SU-DHL-6 (cell line): ENCODE data around the gene SAMSN1.

Experiments used
- H2AFZ ChIP-seq: fragments of 200-600 bp; sonication (generic); 2 replicates; pipeline ENCODE4 v1.6.1; 2014; ENCODE audit warnings: low read depth, mild to moderate bottlenecking, moderate library complexity, mixed read lengths, antibody characterized with exemption, low read length; ENCODE audit not compliant: severe bottlenecking
- H3F3A ChIP-seq: fragments of 200-600 bp; shearing (Covaris generic); 2 replicates; pipeline ENCODE4 v1.6.0; 2016; ENCODE audit warnings: antibody characterized with exemption, mild to moderate bottlenecking; ENCODE audit not compliant: insufficient read depth
- H3K27ac ChIP-seq: fragments of 200-600 bp; sonication (generic); 2 replicates; pipeline ENCODE4 v1.5.1; 2016; ENCODE audit warnings: low read depth, mild to moderate bottlenecking, low read length, moderate library complexity, mixed read lengths
- H3K27me3 ChIP-seq: fragments of 200-600 bp; sonication (generic), shearing (Covaris generic); 2 replicates; pipeline ENCODE4 v1.6.0; 2014; ENCODE audit warnings: mild to moderate bottlenecking, low read length
- H3K36me3 ChIP-seq: fragments of 200-600 bp; sonication (generic); 2 replicates; pipeline ENCODE4 v1.6.1; 2014; ENCODE audit warnings: mild to moderate bottlenecking, low read length, mixed read lengths
- H3K4me2 ChIP-seq: fragments of 300-600, 200-600 bp; shearing (Covaris generic), sonication (generic); 2 replicates; pipeline ENCODE4 v1.6.0; 2014; ENCODE audit warnings: low read length, low read depth, mild to moderate bottlenecking; ENCODE audit not compliant: poor library complexity, severe bottlenecking
- H3K4me3 ChIP-seq: fragments of 200-600 bp; sonication (generic); 2 replicates; pipeline ENCODE4 v1.5.1; 2014; ENCODE audit warnings: antibody characterized with exemption, low read length, mild to moderate bottlenecking, mixed read lengths; ENCODE audit not compliant: insufficient read depth, poor library complexity, severe bottlenecking
- H3K79me2 ChIP-seq: fragments of 200-600 bp; sonication (generic); 2 replicates; pipeline ENCODE4 v1.6.1; 2014; ENCODE audit warnings: mild to moderate bottlenecking, low read length, moderate library complexity; ENCODE audit not compliant: insufficient read depth
- H3K9ac ChIP-seq: fragments of 200-600 bp; sonication (generic); 2 replicates; pipeline ENCODE4 v1.7.0; 2014; ENCODE audit warnings: mild to moderate bottlenecking, low read length
- H3K9me2 ChIP-seq: fragments of 200-600 bp; sonication (generic); replicated peaks from 2 replicates; pipeline ENCODE4 v1.6.1; 2014; ENCODE audit warnings: low read length; ENCODE audit not compliant: insufficient read depth
- H3K9me3 ChIP-seq: fragments of 200-600 bp; sonication (generic); 2 replicates; pipeline ENCODE4 v1.6.1; 2014; ENCODE audit warnings: low read length, mixed read lengths; ENCODE audit not compliant: insufficient read depth
- H4K20me1 ChIP-seq: fragments of 200-600 bp; sonication (generic); 2 replicates; pipeline ENCODE4 v1.6.1; 2014; ENCODE audit warnings: low read depth, mild to moderate bottlenecking, antibody characterized with exemption, low read length, moderate library complexity, mixed read lengths
- CTCF ChIP-seq: fragments of 200-600 bp; sonication (generic); IDR thresholded peaks from one replicate; pipeline ENCODE4 v1.5.1; 2017; ENCODE audit warnings: antibody characterized with exemption, mild to moderate bottlenecking, low read length, moderate library complexity; ENCODE audit not compliant: insufficient read depth, poor library complexity, severe bottlenecking
- EZH2phosphoT487 ChIP-seq: fragments of 200-600 bp; sonication (generic), shearing (Covaris generic); conservative IDR thresholded peaks from 2 replicates; pipeline ENCODE4 v1.6.1; 2018; ENCODE audit warnings: mild to moderate bottlenecking, antibody characterized with exemption, low read length, moderate library complexity, mixed read lengths

SAMSN1 gene

DNA sequence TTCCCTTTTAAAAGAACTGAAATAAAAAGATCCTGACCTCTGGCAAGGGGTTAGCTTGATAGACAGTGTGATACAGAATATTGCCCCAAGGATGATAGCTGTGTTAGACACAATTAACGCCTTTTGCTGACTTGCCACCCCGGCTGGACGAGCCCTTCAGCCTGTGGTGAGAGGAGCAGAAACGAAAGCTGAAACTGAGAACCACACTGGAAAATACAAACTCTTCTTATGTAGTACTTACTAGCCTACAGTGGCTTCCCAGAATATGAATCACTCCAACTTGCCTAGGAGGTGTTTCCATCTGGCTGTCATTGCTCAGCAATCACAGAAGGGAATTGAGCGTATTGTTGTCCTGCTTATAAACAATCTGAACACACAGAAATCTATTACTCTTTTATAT lies 22.9 kb downstream of the SAMSN1 start:
- H3K9me3 ChIP-seq = no peaks in the 10 kb centered on the region
- H3K27me3 ChIP-seq = no peaks in the 10 kb centered on the region
- 0 out of 2 replicates have a peak, but pooled peaks cover 5% of the 10 kb centered on the region for H3F3A ChIP-seq
- no peak overlapping the region for H3K27ac ChIP-seq
- no peak for TF ChIP-seq CTCF
- peaks cover 8% of the 10 kb centered on the region; the same call in 1 of the 2 replicates for H3K36me3 ChIP-seq
- H3K9me2 ChIP-seq = no peaks in the 10 kb centered on the region
- no peak overlapping the region for H2AFZ ChIP-seq
- H3K4me2 ChIP-seq = peak overlapping the region; percentile 3
- H3K9ac ChIP-seq = no peak overlapping the region
- H3K79me2 ChIP-seq = peaks cover 61% of the 10 kb centered on the region
- no peak overlapping the region for H3K4me3 ChIP-seq
- H4K20me1 ChIP-seq = no peaks in the 10 kb centered on the region

DNA sequence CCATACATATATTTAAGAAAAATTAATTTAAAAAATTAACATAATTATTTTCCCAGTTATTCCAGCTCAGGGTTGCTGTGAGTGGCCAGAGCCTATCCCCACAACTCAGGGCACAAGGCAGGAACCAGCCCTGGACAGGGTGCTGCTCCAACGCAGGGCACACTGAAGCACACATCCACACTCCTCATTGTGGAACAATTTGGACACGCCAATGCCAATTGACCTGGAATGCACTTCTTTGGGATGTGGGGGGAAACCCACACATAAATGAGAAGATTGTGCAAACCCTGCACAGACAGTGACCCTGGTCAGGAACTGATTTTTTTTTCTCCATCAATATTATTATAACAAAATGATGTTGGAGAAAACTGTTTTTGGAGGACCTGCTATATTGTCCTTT lies 23.4 kb downstream of the SAMSN1 start:
- peaks cover 58% of the 10 kb centered on the region for H3K79me2 ChIP-seq
- no peak overlapping the region for H2AFZ ChIP-seq
- no peak overlapping the region for H3K9ac ChIP-seq
- no peak overlapping the region for H3K4me3 ChIP-seq
- peaks cover 8% of the 10 kb centered on the region; the same call in 1 of the 2 replicates for H3K36me3 ChIP-seq
- TF ChIP-seq EZH2phosphoT487 = no peak
- H3K4me2 ChIP-seq = no peak overlapping the region
- 0 out of 2 replicates have a peak, but pooled peaks cover 5% of the 10 kb centered on the region for H3F3A ChIP-seq
- H3K27ac ChIP-seq = no peak overlapping the region
- no peaks in the 10 kb centered on the region for H3K27me3 ChIP-seq
- H3K9me2 ChIP-seq = no peaks in the 10 kb centered on the region
- no peaks in the 10 kb centered on the region for H4K20me1 ChIP-seq
- H3K9me3 ChIP-seq = no peaks in the 10 kb centered on the region

DNA sequence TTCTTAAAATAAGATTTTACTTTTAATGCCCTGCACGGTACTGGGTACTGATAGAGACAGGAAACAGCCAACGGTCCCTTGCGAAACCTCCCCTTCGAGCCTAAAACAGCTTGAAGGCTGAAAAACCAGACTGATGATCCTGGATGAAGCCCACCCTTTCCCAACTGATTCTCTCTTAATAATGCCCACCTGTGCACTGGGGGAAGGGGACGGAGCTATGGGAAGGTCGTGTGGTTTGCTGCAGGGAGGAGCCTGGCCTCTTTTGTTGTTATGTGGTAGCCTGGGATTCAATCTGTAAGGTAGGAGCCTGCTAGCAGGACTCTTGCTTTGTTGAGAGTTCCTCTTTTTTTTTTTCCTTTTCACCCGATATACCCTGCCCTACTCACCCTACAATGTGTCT lies 25.6 kb downstream of the SAMSN1 start:
- peaks cover 38% of the 10 kb centered on the region for H3K79me2 ChIP-seq
- no peaks in the 10 kb centered on the region for H4K20me1 ChIP-seq
- no peaks in the 10 kb centered on the region for H3K9me2 ChIP-seq
- H3F3A ChIP-seq = 0 out of 2 replicates have a peak, but pooled peaks cover 5% of the 10 kb centered on the region
- H3K27me3 ChIP-seq = no peaks in the 10 kb centered on the region
- no peak overlapping the region for H3K4me2 ChIP-seq
- H3K27ac ChIP-seq = no peak overlapping the region
- H3K4me3 ChIP-seq = no peak overlapping the region
- peaks cover 21% of the 10 kb centered on the region for H3K36me3 ChIP-seq
- TF ChIP-seq CTCF (no peak), EZH2phosphoT487 (no peak)
- no peaks in the 10 kb centered on the region for H3K9me3 ChIP-seq
- no peak overlapping the region for H3K9ac ChIP-seq
- no peak overlapping the region for H2AFZ ChIP-seq

DNA sequence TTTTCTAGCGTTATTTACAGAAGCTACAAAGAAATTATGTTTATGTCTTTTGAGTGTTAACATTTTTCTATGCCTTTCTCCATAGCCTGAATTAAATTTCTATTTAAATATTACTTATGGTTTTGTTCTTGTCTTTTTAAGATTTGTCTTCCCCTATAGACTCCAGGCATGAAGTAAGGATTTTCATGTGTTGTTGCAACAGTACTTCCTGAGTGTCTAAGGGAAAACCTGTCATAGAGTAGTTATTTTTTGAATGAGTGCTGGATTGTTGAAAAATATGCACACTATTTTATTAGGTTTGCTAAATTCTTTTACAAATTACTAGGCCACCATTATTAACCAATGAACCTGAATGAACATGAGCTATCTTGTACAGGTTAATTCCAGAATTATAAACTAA lies 27.1 kb downstream of the SAMSN1 start:
- no peaks in the 10 kb centered on the region for H3K9me3 ChIP-seq
- TF ChIP-seq EZH2phosphoT487 = no peak
- 0 out of 2 replicates have a peak, but pooled peaks cover 5% of the 10 kb centered on the region for H3F3A ChIP-seq
- H2AFZ ChIP-seq = no peak overlapping the region
- H3K27ac ChIP-seq = no peak overlapping the region
- H3K36me3 ChIP-seq = peaks cover 23% of the 10 kb centered on the region
- H3K9me2 ChIP-seq = no peaks in the 10 kb centered on the region
- H3K9ac ChIP-seq = no peak overlapping the region
- H3K27me3 ChIP-seq = no peaks in the 10 kb centered on the region
- H4K20me1 ChIP-seq = no peaks in the 10 kb centered on the region
- no peak overlapping the region for H3K4me2 ChIP-seq
- peaks cover 24% of the 10 kb centered on the region for H3K79me2 ChIP-seq
- H3K4me3 ChIP-seq = no peak overlapping the region
